CD4-positive, alpha-beta T cell treated with Interleukin-15 for 1 hour (primary cell): ENCODE measurements around the gene EIF5B.

ENCODE experiments used
- DNase-seq: peaks from one replicate; pipeline ENCODE4 v3.0.0-alpha.2; 2020

The EIF5B gene

DNA sequence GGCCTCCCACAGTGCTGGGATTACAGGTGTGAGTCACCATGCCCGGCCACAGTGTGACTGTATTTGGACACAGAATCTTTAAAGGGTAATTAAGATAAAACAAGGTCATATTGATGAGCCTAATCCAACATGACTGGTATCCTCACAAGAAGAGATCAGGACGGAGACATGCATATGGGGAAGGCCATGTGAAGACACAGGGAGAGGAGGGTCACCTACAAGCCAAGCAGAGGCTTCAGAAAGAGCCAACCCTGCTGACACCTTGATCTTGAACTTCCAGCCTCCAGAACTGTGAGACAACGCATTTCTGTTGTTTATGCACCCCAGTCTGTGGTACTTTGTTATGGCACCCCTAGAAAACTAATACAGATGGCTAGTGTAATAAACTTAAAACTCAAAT, 80.2 kb downstream of the EIF5B start:
- no peak for DNase-seq

DNA sequence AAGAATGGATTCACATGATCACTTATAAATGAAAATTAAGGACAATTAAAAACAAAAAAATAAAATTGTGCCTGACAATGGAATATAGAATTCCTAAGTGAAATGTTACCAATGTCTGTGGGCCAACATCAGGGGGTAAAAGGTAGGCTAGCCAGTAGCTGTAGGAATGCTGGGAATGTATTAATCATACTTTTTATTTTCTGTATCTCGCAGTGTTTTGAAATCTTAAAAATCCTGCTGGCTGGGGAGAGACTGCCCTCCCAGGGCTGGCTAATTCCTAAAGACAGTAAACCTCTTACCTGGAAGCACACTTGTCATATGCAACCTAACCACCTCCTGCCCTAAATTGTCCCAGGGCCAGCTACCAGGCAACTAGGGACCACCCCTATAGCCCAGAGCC, 82.8 kb downstream of the EIF5B start:
- DNase-seq: no peak

DNA sequence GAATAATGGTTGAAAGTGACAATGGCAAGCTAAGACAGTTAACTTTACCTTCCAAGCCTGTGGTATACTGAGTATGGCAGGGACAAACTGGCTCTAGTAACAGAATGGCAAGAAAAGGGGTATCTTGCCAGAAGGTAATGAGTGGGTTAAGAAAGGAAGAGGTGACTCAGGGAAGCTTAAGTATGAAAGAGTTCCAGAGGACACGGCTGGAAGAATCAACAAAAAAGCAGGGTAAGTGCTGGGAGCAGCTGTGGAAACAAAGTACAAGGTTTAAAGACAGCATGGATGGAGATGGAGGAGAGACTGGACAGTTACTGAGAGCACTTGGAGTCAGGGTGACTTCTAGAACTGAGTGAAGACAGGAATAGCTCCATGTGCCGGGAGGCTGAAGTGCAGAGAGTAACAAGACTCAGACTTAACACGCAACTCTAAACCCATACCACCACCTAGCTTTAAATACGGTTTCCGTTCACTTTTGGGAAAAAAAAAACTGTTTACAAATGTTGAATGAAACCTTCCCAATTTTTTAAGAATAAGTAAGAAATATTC, 83.6 kb downstream of the EIF5B start:
- no peak for DNase-seq

DNA sequence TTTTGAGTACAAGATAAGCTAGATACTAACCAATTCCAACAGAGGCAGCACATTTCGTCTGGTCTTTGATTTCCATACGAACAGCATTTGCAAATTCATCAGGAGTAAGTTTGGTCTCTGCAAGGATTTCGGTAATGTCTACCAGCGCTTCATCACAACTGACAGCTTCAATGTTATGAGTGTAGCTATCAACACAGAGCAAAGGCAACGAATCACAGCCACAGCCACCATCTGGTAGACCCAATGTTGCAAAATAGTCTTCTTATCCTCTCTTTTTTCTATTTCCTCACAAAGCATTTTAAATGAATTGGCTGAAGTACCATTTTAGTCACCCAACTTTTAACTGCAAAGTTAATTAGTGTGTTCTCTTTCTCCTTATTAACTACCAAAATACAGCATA, 84.3 kb downstream of the EIF5B start:
- no peak for DNase-seq

DNA sequence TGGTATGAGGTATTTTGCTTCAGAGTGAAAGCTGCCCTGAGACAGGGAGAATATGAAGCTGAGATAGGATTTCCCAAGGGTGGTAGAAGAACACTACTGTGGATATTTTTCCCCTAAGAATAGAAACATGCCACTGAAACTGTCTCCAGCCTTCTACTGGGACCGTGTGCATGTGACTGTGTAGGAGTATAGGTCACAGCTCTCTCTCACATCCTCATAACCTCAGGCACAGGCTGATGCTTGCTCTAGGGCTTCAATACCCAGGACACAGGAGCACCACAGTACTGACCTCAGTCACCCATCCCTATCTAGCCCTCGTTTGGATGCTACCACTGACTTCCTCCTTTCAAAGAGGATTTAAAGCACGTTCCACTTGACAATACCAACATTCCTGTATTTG, 85.4 kb downstream of the EIF5B start:
- DNase-seq: no peak

DNA sequence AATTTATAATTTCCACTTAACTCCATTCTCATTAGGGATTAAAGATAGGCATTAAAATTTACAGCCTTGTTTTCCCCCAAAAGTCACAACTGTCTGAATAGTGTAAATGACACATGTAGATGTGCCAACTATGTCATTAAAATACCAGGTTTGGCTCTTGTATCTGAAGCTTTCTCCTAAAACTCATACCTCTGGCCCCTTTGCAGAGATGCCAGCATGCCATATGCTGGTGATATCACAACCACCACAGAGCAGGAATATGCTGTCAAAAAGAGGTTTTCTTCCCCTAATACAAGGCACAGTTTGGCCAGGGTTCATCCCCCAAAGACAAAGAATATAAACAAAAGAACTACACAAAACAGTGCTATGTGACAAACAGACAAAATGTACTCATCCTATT, 87.2 kb downstream of the EIF5B start:
- no peak for DNase-seq

DNA sequence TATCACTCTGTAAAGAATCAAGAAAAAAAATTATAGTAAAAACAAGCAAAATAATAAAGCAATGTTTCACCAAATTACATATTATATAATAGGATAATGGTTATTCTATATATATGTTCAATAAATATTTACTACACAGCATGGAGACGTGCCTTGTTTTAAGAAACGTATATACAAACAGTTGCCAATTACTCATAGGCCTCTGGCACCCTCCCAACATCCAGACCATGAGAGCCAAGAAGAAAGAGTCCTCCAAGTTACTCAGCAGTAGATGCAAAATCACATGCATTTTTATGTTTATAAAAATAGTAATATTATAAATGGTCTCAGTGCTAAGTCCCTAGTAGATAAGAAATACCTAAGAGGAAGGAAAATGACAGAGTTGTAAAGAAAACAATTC, 87.8 kb downstream of the EIF5B start:
- no peak for DNase-seq

DNA sequence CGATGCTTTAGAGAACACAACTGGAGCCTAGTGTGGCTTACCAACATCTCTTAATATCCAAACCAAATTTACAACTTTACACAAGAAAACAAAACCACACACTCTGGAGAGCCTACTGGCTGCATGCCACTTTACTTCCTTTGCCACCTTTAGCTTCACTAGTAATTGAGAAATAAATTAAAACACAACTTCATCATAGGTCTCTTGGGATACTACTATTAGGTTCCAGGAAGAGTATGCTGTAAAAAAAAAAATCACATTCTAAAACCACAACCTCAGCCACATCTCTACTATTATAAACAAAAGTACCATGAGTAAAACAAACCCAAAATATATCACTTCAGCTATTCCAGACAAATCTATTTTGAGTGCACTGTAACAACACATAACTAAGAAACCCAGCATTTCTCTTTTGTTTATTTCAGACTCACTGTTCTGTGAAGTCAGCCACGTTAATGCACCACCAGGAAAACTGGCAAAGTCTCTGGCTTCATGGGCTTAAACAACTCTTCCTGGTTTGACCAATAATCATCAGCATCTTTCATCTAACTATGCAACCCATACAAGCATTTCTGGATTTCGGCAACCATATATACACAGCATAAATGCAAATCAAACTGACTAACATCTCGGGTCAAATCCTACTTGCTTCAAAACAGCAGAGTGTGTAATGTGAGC, 93.6 kb downstream of the EIF5B start:
- no peak for DNase-seq

DNA sequence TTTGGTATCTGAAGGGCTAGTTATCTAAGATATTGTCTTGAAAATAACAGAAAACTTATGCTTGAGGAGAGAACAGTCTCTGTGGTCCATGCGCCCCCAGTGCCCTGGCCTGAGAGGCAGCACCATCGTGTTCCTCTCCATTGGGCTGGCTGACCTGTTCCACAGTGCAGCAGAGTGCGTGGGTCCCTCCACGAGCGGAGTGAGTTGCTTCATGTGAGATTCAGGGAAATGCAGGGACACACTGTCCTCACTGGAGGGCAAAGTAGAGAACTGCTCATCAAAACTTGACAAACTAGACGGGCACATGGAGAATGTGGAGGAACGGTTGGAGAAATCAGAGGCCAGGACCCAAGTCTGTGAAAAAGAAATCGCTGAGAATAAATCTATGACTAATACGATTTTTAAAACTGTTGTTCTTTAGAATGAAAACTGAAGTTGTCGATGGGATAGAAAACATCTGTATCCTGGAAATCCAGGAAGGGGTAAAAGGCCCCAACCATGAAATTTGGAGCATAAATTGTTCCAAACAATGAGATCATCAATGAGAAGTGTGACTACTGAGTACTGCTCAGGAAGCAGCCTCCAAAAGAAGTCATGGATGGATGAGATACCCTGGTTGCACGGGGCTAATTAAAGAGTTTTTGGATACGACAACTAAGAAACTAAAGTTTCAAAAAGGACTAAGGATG, 94.5 kb downstream of the EIF5B start:
- DNase-seq: no peak

DNA sequence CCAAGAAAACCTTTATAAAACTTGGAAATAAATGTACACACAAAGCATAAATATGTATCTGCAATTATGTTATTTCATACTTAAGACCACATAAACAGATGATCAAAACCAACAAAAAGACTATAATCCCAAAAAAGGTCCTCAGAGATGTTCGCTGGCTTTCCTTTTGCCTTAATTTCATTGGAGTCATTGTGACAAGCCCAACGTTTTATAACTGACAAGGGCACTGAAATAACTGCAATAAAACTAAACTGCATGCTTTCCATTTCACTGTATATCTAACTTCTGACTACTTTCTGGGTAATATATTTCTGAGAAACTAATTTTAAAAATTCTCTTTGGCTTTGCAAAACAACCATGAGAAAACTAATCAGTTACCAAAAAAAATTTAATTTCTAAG, 96.2 kb downstream of the EIF5B start:
- no peak for DNase-seq

DNA sequence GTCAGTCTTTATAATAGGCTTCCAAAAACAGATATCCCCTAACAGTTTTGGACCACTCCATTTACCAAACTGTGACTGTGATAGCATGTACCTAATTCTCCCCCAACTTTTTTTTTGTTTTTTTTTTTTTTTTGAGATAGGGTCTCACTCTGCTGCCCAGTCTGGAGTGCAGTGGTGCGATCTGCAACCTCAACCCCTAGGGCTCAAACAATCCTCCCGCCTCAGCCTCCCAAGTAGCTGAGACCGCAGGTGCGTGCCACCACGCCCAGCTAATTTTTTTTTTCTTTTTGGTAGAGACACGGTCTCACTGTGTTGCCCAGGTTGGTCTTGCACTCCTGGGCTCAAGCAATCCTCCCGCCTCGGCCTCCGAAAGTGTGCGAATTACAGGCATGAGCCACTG, 99.7 kb downstream of the EIF5B start:
- DNase-seq: no peak

DNA sequence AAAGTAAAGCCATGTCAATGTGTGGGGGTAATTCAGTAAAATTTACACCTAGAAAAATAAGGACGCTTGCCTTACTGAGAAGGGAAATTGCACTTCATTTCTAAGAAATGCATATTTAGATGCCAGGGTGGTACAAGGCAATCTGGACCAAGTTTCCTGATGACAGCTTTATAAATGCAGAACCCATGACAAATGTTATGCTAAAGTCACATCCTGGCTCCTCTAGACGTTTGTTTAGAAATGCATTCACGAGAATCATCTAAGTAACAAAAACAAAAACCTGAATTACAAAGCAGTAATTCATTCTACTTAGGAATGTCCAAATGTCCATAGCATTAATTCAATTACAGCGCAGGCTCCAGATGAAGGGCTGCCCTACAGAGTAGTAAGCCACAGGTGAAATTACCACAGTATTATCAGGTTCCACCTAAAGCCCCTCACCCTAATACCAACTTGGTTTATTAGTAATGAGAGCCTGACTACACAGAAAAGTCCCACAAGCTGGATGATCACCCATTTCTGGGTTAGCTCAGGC, 102.8 kb downstream of the EIF5B start:
- no peak for DNase-seq

DNA sequence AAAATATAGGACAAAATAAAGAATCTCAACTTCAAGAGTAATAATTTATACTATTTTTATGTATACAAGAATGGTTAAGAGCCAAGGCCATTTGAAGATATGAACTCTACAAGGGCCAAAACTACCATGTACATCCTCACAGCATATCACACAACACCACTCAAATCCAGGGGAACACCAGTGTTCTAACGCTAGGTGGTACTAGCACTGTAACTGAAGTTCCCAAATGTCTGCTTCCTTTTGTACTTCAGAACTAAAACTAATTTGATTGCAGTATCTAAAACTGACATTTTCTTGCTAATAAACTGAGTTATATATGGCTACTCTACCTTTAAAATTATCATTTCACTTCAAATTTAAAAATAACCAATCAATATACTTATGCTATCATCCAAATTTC, 105.6 kb downstream of the EIF5B start:
- DNase-seq: no peak

DNA sequence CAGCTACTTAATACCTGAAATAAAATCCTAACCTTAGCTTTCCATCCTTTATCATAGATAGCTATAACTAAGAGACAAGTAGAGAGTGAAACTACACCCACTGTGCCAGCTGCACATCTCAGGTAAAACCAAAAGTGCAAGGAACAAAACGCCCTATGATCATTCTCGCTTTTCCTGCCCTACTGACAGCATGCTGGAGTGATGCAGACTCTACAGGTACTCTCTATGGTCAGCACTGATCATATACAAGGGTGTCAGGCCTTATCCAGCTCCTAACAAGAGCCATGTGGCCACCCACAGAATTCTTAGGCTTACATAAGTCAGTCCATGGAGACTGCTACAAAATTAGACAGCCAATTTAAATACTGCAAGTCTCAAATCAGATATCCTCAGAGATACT, 107.0 kb downstream of the EIF5B start:
- DNase-seq: no peak

DNA sequence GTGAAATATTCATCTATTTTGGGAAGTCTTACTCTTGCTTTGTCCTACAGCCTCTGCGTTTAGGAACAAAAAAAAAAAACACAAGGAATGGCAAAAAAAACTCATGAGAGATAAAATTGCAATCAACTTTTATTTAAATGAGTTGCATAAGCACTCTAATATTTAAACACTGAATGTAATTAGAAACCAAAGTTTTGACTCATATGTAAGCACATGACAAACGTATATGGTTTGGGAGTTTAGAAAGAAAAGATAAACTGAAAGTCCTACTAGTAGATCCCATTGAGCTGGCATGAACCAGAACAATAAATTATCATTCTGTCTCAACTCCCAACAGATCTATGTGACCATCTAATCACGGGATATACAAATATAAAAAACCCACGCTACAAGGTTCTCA, 107.9 kb downstream of the EIF5B start:
- no peak for DNase-seq

DNA sequence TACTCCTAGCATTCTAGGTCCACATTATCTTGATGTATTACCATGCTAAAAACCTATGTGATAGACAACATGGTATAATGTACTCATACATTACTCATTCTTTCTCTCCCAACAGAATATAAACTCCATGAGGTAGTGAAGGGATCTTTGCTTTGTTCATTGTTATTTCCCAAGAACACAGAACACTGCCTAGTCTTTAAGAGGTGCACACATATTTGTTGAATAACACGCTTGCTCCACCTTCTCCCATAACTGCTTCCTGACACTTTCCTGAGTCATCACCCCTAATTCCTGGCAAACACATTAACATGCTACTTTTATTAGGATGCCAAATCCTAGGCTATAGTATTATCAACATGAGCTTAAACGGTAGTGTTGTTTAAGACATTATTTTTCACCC, 111.4 kb downstream of the EIF5B start:
- DNase-seq: no peak

DNA sequence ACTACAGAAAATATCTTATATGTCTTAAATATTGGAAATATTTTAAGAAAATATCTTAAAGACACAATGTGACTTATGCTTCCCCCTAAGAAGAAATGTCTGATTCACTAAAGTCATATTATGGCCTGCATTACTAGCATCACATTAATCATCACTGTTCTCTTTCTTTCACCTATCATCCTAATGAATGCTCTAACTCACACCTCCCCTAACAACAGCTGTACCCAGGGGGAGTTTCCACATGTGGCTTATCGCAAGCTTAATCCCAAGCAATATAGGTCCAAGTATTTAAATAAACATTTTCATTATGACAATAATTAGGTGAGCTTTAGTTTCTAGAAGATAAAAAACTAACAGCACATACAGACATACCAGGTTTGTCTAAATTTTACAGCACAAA, 113.0 kb downstream of the EIF5B start:
- DNase-seq: no peak
